Fibroblast of lung (primary cell): ENCODE data around the gene FRMD4A. TPM values are rescaled to one million over a fixed set of nuclear protein-coding genes. Genes with fewer than 3 reads are reported as not detected.

Source experiments
- DNase-seq, 2 donors: peaks; one replicate each; pipeline versions ENCODE4 v3.0.0 to v3.0.0-alpha.2; 2010; ENCODE audit warnings: low read depth in 2 of 2
- H2AFZ ChIP-seq: 2 replicates; pipeline ENCODE4 v1.5.1; 2012; ENCODE audit warnings: low read length, control low read depth, inconsistent platforms
- H3K27ac ChIP-seq: 2 replicates; pipeline ENCODE4 v1.5.1; 2011; ENCODE audit warnings: low read length, control low read depth; ENCODE audit not compliant: insufficient read depth
- H3K27me3 ChIP-seq: 2 replicates; pipeline ENCODE4 v1.5.1; 2011; ENCODE audit warnings: mild to moderate bottlenecking, low read length; ENCODE audit not compliant: control insufficient read depth, insufficient read depth
- H3K36me3 ChIP-seq: 2 replicates; pipeline ENCODE4 v1.5.1; 2011; ENCODE audit warnings: low read length; ENCODE audit not compliant: control insufficient read depth, insufficient read depth
- H3K4me1 ChIP-seq: 2 replicates; pipeline ENCODE4 v1.5.1; 2011; ENCODE audit warnings: low read length; ENCODE audit not compliant: control insufficient read depth, insufficient read depth; ENCODE audit errors: extremely low read depth
- H3K4me2 ChIP-seq: 2 replicates; pipeline ENCODE4 v1.5.1; 2011; ENCODE audit warnings: low read length, control low read depth; ENCODE audit not compliant: insufficient read depth; ENCODE audit errors: extremely low read depth
- H3K4me3 ChIP-seq, 4 experiments: fragments of 200-600 bp in 1 of 4; sonication (generic) in 1 of 4; replicated peaks in 1 of 4; 2 replicates each; pipeline ENCODE4 v1.5.1; 2011 to 2016; ENCODE audit warnings: low read length in 4 of 4, low read depth in 3 of 4, mild to moderate bottlenecking in 3 of 4, control low read depth in 2 of 4, inconsistent platforms in 1 of 4, mixed read lengths in 1 of 4; ENCODE audit not compliant: insufficient read depth in 1 of 4; ENCODE audit errors: control extremely low read depth in 1 of 4
- H3K79me2 ChIP-seq: 2 replicates; pipeline ENCODE4 v1.5.1; 2012; ENCODE audit warnings: mild to moderate bottlenecking, low read length, inconsistent platforms; ENCODE audit not compliant: control insufficient read depth, insufficient read depth
- H3K9ac ChIP-seq: 2 replicates; pipeline ENCODE4 v1.5.1; 2011; ENCODE audit warnings: mild to moderate bottlenecking, low read length, control low read depth; ENCODE audit not compliant: insufficient read depth
- H3K9me3 ChIP-seq: 2 replicates; pipeline ENCODE4 v1.5.1; 2012; ENCODE audit warnings: low read depth, low read length; ENCODE audit not compliant: control insufficient read depth, insufficient read depth
- H4K20me1 ChIP-seq: 2 replicates; pipeline ENCODE4 v1.5.1; 2011; ENCODE audit warnings: low read length; ENCODE audit not compliant: control insufficient read depth, insufficient read depth; ENCODE audit errors: extremely low read depth
- EZH2 ChIP-seq: IDR thresholded peaks from 2 replicates; pipeline ENCODE4 v1.5.1; 2012; ENCODE audit warnings: low read length, control low read depth, mild to moderate bottlenecking; ENCODE audit errors: missing control alignments
- polyA plus RNA-seq, 2 donors: library from polyadenylated mRNA; depleted of rRNA in 1 of 2; stranded (reverse) in 1 of 2; unstranded in 1 of 2; fragments of >200 nt; gene quantifications; 2 replicates each; pipeline ENCODE4 v1.2.1, GENCODE V29; 2011 to 2012; ENCODE audit warnings: missing spikeins in 1 of 2
- total RNA-seq: library from RNA; depleted of rRNA; stranded (reverse); fragments of >200 nt; gene quantifications from 2 replicates; pipeline ENCODE4 v1.2.1, GENCODE V29; 2014
- TF ChIP-seq, protein P1 (sequence below), 2 donors: IDR thresholded peaks in 1 of 2; conservative IDR thresholded peaks in 1 of 2; 1 replicate in 1 of 2; 2 replicates in 1 of 2; pipeline ENCODE4 v1.5.1; 2011 to 2012; ENCODE audit warnings: low read length in 2 of 2, control low read depth in 1 of 2, inconsistent platforms in 1 of 2, low read depth in 1 of 2, mild to moderate bottlenecking in 1 of 2

Gene FRMD4A
- total and polyA plus RNA-seq, 2 donors (not counting 1 experiment from before 2014, with no cell fraction given), result 26.9 to 63.6 TPM

DNA sequence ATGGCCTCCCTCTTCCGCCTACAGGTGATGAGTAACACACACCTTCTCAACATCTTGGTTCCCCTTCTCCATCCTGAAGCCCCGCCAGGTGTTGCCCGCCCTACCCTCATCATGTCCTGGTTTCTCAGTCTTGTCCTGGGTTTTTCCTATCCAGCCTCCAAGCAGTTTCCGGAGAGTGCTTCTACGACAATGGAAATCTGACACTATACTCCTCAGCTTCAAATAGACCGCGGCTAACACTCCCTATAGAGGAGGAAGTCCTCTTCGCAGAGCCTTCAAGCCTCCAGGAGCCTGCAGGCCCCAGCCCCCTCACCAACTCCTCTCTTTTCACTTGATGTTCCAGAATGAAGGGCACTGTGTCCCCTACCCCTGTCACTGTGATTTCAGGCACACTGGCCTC lies 596.6 kb downstream of the FRMD4A start:
- Histone ChIP-seq H3K4me2 (no peak overlapping the region), H3K9ac (no peak overlapping the region), H2AFZ (no peak overlapping the region), H4K20me1 (no peaks in the 10 kb centered on the region), H3K27me3 (no peaks in the 10 kb centered on the region), H3K4me1 (no peaks in the 10 kb centered on the region), H3K36me3 (no peaks in the 10 kb centered on the region), H3K79me2 (no peaks in the 10 kb centered on the region), H3K27ac (no peak overlapping the region), H3K9me3 (no peaks in the 10 kb centered on the region), H3K4me3 (no peak overlapping the region)
- DNase-seq, result no peak
- TF ChIP-seq, protein P1, sequence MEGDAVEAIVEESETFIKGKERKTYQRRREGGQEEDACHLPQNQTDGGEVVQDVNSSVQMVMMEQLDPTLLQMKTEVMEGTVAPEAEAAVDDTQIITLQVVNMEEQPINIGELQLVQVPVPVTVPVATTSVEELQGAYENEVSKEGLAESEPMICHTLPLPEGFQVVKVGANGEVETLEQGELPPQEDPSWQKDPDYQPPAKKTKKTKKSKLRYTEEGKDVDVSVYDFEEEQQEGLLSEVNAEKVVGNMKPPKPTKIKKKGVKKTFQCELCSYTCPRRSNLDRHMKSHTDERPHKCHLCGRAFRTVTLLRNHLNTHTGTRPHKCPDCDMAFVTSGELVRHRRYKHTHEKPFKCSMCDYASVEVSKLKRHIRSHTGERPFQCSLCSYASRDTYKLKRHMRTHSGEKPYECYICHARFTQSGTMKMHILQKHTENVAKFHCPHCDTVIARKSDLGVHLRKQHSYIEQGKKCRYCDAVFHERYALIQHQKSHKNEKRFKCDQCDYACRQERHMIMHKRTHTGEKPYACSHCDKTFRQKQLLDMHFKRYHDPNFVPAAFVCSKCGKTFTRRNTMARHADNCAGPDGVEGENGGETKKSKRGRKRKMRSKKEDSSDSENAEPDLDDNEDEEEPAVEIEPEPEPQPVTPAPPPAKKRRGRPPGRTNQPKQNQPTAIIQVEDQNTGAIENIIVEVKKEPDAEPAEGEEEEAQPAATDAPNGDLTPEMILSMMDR (conservative IDR thresholded peaks at IDR 0.05 in 1 of 2, IDR thresholded peaks at IDR 0.05 in 1 of 2; ENCODE audit: low read depth in 1 of 2, low read length in 2 of 2), result no peak
- TF ChIP-seq EZH2, result no peak

- no peak for TF ChIP-seq EZH2
- Histone ChIP-seq H3K79me2 (no peaks in the 10 kb centered on the region), H3K4me3 (no peak overlapping the region), H3K27ac (no peak overlapping the region), H3K4me1 (no peaks in the 10 kb centered on the region), H3K9ac (no peak overlapping the region), H3K36me3 (no peaks in the 10 kb centered on the region), H4K20me1 (no peaks in the 10 kb centered on the region), H3K27me3 (no peaks in the 10 kb centered on the region), H2AFZ (no peak overlapping the region), H3K4me2 (no peak overlapping the region), H3K9me3 (no peaks in the 10 kb centered on the region)
- no peak for DNase-seq
Measured at GRCh38 chr10:13733071-13733470, 597.7 kb downstream of the FRMD4A start.

DNA sequence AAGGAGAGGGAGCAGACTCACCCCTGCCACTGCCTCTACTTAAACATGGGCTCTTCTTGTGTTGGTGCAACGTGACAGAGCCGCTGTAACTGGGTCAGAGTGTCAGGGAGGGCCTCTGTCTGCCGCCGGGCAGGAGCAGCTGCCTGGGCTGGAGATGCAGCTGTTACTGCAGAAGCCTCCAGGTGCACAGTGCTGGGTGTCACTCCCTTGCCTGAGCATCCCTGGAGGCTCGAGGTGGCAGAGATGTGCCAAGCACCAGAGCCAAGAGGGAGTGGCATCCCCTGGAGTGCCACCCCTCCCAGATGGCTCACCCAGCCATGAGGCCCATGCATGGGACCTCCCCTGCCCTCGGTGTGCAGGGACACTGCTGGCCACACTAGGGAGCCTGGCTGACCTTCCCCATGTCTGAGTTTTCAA lies 598.3 kb downstream of the FRMD4A start:
- TF ChIP-seq, protein P1 (conservative IDR thresholded peaks at IDR 0.05 in 1 of 2, IDR thresholded peaks at IDR 0.05 in 1 of 2; ENCODE audit: low read depth in 1 of 2, low read length in 2 of 2), result no peak
- TF ChIP-seq EZH2, result no peak
- DNase-seq, result no peak
- no peak overlapping the region for H3K4me2 ChIP-seq
- no peaks in the 10 kb centered on the region for H3K4me1 ChIP-seq
- no peak overlapping the region for H2AFZ ChIP-seq
- no peak overlapping the region for H3K9ac ChIP-seq
- no peaks in the 10 kb centered on the region for H4K20me1 ChIP-seq
- H3K9me3 ChIP-seq, result no peaks in the 10 kb centered on the region
- no peak overlapping the region for H3K4me3 ChIP-seq
- H3K36me3 ChIP-seq, result no peaks in the 10 kb centered on the region
- H3K27ac ChIP-seq, result no peak overlapping the region
- no peaks in the 10 kb centered on the region for H3K79me2 ChIP-seq
- no peaks in the 10 kb centered on the region for H3K27me3 ChIP-seq
